Sigmoid colon (tissue), 7 donors: ENCODE measurements around the gene MRPL57. TPM values are rescaled to one million over a fixed set of nuclear protein-coding genes. Genes with fewer than 3 reads are reported as not detected.
"Not testable (repeated sequence)": the region's sequence is repeated elsewhere in the genome, so short reads cannot be mapped to it uniquely, and the experiment has no call there.

Source experiments
- DNase-seq: peaks from one replicate; pipeline ENCODE4 v3.0.0-alpha.2; 2019
- H3K27ac ChIP-seq, 4 donors: fragments of 200-600 bp; sonication (generic); one replicate each; pipeline ENCODE4 v1.5.1; 2016 to 2019; ENCODE audit warnings: mild to moderate bottlenecking in 1 of 4
- H3K27me3 ChIP-seq, 3 donors: fragments of 200-600 bp; sonication (generic); one replicate each; pipeline ENCODE4 v1.5.1; 2019; ENCODE audit warnings: mild to moderate bottlenecking in 1 of 3
- H3K36me3 ChIP-seq, 4 donors: fragments of 200-600 bp; sonication (generic); one replicate each; pipeline ENCODE4 v1.5.1; 2016 to 2019
- H3K4me1 ChIP-seq, 4 donors: fragments of 200-600 bp; sonication (generic); one replicate each; pipeline ENCODE4 v1.5.1; 2017 to 2019
- H3K4me3 ChIP-seq, 4 donors: fragments of 200-600 bp; sonication (generic); one replicate each; pipeline ENCODE4 v1.5.1; 2017 to 2019; ENCODE audit warnings: mild to moderate bottlenecking in 2 of 4, moderate library complexity in 1 of 4
- H3K9me3 ChIP-seq, 4 donors: fragments of 200-600 bp in 3 of 4; sonication (generic) in 3 of 4; one replicate each; pipeline versions ENCODE4 v1.5.1 to v1.6.1; 2013 to 2019
- CTCF ChIP-seq, 4 experiments: fragments of 450-650 bp in 3 of 4; fragments of 200-600 bp in 1 of 4; IDR thresholded peaks; one replicate each; pipeline ENCODE4 v1.5.1; 2016 to 2019; ENCODE audit warnings: antibody characterized with exemption in 4 of 4, mild to moderate bottlenecking in 3 of 4, moderate library complexity in 2 of 4
- EP300 ChIP-seq, 4 donors: sonication (generic); formaldehyde crosslinking; IDR thresholded peaks; one replicate each; pipeline ENCODE4 v1.6.1; 2017; ENCODE audit warnings: antibody characterized with exemption in 4 of 4
- POLR2A ChIP-seq, 2 donors: fragments of 450-650 bp; IDR thresholded peaks; one replicate each; pipeline ENCODE4 v1.6.1; 2016; ENCODE audit warnings: antibody characterized with exemption in 2 of 2, mild to moderate bottlenecking in 2 of 2, moderate library complexity in 2 of 2
- POLR2AphosphoS5 ChIP-seq, 4 donors: sonication (generic); formaldehyde crosslinking; IDR thresholded peaks; one replicate each; pipeline ENCODE4 v1.6.1; 2017; ENCODE audit warnings: antibody characterized with exemption in 4 of 4
- WGBS, 2 donors: extraction: QIAGEN DNeasy Blood & Tissue Kit; methylation state at CpG; one replicate each; pipeline ENCODE4 v1.1.7; 2013; 5-methylcytosine and 5-hydroxymethylcytosine counted together
- intact Hi-C: fragments of 100-400 bp; cut with DNase I; formaldehyde crosslinking; loops from one replicate; pipeline ENCODE4 v1.15.1; 2023
- polyA plus RNA-seq, 3 donors: library from polyadenylated mRNA; stranded (reverse); fragments of 200-250 nt; gene quantifications; one replicate each; pipeline ENCODE4 v1.2.3, GENCODE V29; 2013
- total RNA-seq, 4 donors: library from RNA; depleted of rRNA; stranded (reverse); fragments of >200 nt; gene quantifications; one replicate each; pipeline ENCODE4 v1.1.0, GENCODE V29; 2016
- donor health status: healthy with polysubstance abuse.
- donor health status: Bipolar disorder and iron deficiency.
- donor health status: healthy.

The MRPL57 gene
- total and polyA plus RNA-seq, 7 donors, result 21.0 to 51.0 (median 25.8) TPM

- TF ChIP-seq POLR2AphosphoS5 (IDR thresholded peaks at IDR 0.05) (no peak), POLR2A (IDR thresholded peaks at IDR 0.05) (no peak), EP300 (IDR thresholded peaks at IDR 0.05) (no peak), CTCF (IDR thresholded peaks at IDR 0.05) (no peak)
- Histone ChIP-seq H3K4me1 (peaks cover 0 to 4% (median 2%) of the 10 kb centered on the region in 4 donors), H3K27ac (no peak overlapping the region), H3K36me3 (no peaks in the 10 kb centered on the region), H3K4me3 (no peak overlapping the region), H3K9me3 (peaks cover 0 to 10% (median 5%) of the 10 kb centered on the region in 4 donors), H3K27me3 (no peaks in the 10 kb centered on the region)
- intact Hi-C loops, result no loop called here
- DNase-seq, result no peak
- 38 to 65% methylated on average over 3 of the region's 3 CpGs for WGBS, 2 donors
Measured at GRCh38 chr13:21219036-21219381, 42.6 kb downstream of the MRPL57 start.

- H3K4me3 ChIP-seq, DNase-seq, H3K9me3 ChIP-seq, H3K36me3 ChIP-seq, H3K4me1 ChIP-seq, H3K27ac ChIP-seq, H3K27me3 ChIP-seq, intact Hi-C loops: not testable (repeated sequence)
- WGBS, 2 donors, result 62 to 82% methylated on average over 3 of the region's 3 CpGs
Measured at GRCh38 chr13:21219716-21220115, 43.3 kb downstream of the MRPL57 start.

- Histone ChIP-seq H3K9me3 (peaks cover 0 to 10% (median 5%) of the 10 kb centered on the region in 4 donors), H3K36me3 (no peaks in the 10 kb centered on the region), H3K27ac (no peak overlapping the region), H3K4me1 (peaks cover 0 to 3% (median under 1%) of the 10 kb centered on the region in 4 donors), H3K27me3 (no peaks in the 10 kb centered on the region), H3K4me3 (no peak overlapping the region)
- TF ChIP-seq CTCF (IDR thresholded peaks at IDR 0.05) (no peak), POLR2AphosphoS5 (IDR thresholded peaks at IDR 0.05) (no peak), EP300 (IDR thresholded peaks at IDR 0.05) (no peak), POLR2A (IDR thresholded peaks at IDR 0.05) (no peak)
- no peak for DNase-seq
- intact Hi-C loops, result no loop called here
Measured at GRCh38 chr13:21221268-21221667, 44.8 kb downstream of the MRPL57 start.

- WGBS, 2 donors, result 87 to 90% methylated on average over 6 of the region's 6 CpGs
- TF ChIP-seq CTCF (IDR thresholded peaks at IDR 0.05) (no peak), EP300 (IDR thresholded peaks at IDR 0.05) (no peak), POLR2A (IDR thresholded peaks at IDR 0.05) (no peak), POLR2AphosphoS5 (IDR thresholded peaks at IDR 0.05) (no peak)
- no peaks in the 10 kb centered on the region for H3K36me3 ChIP-seq
- no peak for DNase-seq
- H3K27ac ChIP-seq, result no peak overlapping the region
- no peak overlapping the region for H3K4me3 ChIP-seq
- intact Hi-C loops, result no loop called here
- H3K9me3 ChIP-seq, result peaks cover 0 to 10% (median 5%) of the 10 kb centered on the region in 4 donors
- no peaks in the 10 kb centered on the region for H3K4me1 ChIP-seq
- H3K27me3 ChIP-seq, result no peaks in the 10 kb centered on the region
Measured at GRCh38 chr13:21225082-21225481, 48.6 kb downstream of the MRPL57 start.

- H3K27ac ChIP-seq, result no peak overlapping the region
- H3K4me3 ChIP-seq, result no peak overlapping the region
- no peaks in the 10 kb centered on the region for H3K4me1 ChIP-seq
- no peak for TF ChIP-seq POLR2A (IDR thresholded peaks at IDR 0.05)
- no peak for TF ChIP-seq POLR2AphosphoS5 (IDR thresholded peaks at IDR 0.05)
- no peak for TF ChIP-seq CTCF (IDR thresholded peaks at IDR 0.05)
- TF ChIP-seq EP300 (IDR thresholded peaks at IDR 0.05), result no peak
- H3K27me3 ChIP-seq, result no peaks in the 10 kb centered on the region
- H3K9me3 ChIP-seq, result peaks cover 0 to 10% (median 5%) of the 10 kb centered on the region in 4 donors
- intact Hi-C loops, result no loop called here
- 84 to 89% methylated on average over 17 of the region's 17 CpGs for WGBS, 2 donors
- DNase-seq, result no peak
- H3K36me3 ChIP-seq, result no peaks in the 10 kb centered on the region
Measured at GRCh38 chr13:21225841-21226581, 49.6 kb downstream of the MRPL57 start.
